ENCODE results near the gene PTF1A. TPM values are rescaled to one million over a fixed set of nuclear protein-coding genes. Genes with fewer than 3 reads are reported as not detected.
A peak's percentile ranks its signal among the peaks of the same experiment; 100 is the strongest.

The PTF1A gene
- total RNA-seq, 1 experiment from 2014 or later: not detected

- TF ChIP-seq ZNF512 (CRISPR knock-in tag; IDR thresholded peaks at IDR 0.05; ENCODE audit: borderline replicate concordance): no peak
- no peak for TF ChIP-seq CREB1 (CRISPR knock-in tag; IDR thresholded peaks at IDR 0.05)
- no peak for TF ChIP-seq ATF3 (CRISPR knock-in tag; conservative IDR thresholded peaks at IDR 0.05)
- no peak for TF ChIP-seq ZNF671 (CRISPR knock-in tag; IDR thresholded peaks at IDR 0.05)
- no peak for TF ChIP-seq MXD4 (CRISPR knock-in tag; IDR thresholded peaks at IDR 0.05; ENCODE audit: borderline replicate concordance)
- TF ChIP-seq PREB (CRISPR knock-in tag; IDR thresholded peaks at IDR 0.05; ENCODE audit: borderline replicate concordance): no peak
- 0 out of 2 replicates have a peak, but pooled peaks have one; percentile 31 for TF ChIP-seq ZNF281 (CRISPR knock-in tag; IDR thresholded peaks at IDR 0.05)
- no peak for TF ChIP-seq CREM (CRISPR knock-in tag; IDR thresholded peaks at IDR 0.05)
- TF ChIP-seq JAZF1 (CRISPR knock-in tag; IDR thresholded peaks at IDR 0.05): no peak
- TF ChIP-seq USF1 (CRISPR knock-in tag; IDR thresholded peaks at IDR 0.05): peak; percentile 17; the same call in 1 of the 2 replicates
- no peak for TF ChIP-seq CBFB (CRISPR knock-in tag; IDR thresholded peaks at IDR 0.05; ENCODE audit: low read depth)
- TF ChIP-seq ZNF317 (CRISPR knock-in tag; IDR thresholded peaks at IDR 0.05; ENCODE audit: borderline replicate concordance, low read depth): no peak
- TF ChIP-seq ZNF219 (CRISPR knock-in tag; IDR thresholded peaks at IDR 0.05; ENCODE audit: borderline replicate concordance): no peak; the same call in 1 of the 2 replicates
- TF ChIP-seq NR2C2 (CRISPR knock-in tag; IDR thresholded peaks at IDR 0.05): no peak
- no peak; the same call in 1 of the 2 replicates for TF ChIP-seq TEAD4 (CRISPR knock-in tag; IDR thresholded peaks at IDR 0.05)
- TF ChIP-seq ZNF232 (CRISPR knock-in tag; IDR thresholded peaks at IDR 0.05): peak; percentile 55; the same call in 1 of the 2 replicates
- no peak for TF ChIP-seq ATF6 (CRISPR knock-in tag; IDR thresholded peaks at IDR 0.05)
- peak; percentile 78; the same call in 1 of the 2 replicates for TF ChIP-seq FOXP1 (CRISPR knock-in tag; IDR thresholded peaks at IDR 0.05; ENCODE audit: borderline replicate concordance)
- peak; percentile 72; the same call in 1 of the 2 replicates for TF ChIP-seq AFF4 (CRISPR knock-in tag; IDR thresholded peaks at IDR 0.05; ENCODE audit: borderline replicate concordance)
- TF ChIP-seq ATF2 (CRISPR knock-in tag; IDR thresholded peaks at IDR 0.05; ENCODE audit: borderline replicate concordance, low read depth): no peak
- TF ChIP-seq ZNF263 (CRISPR knock-in tag; IDR thresholded peaks at IDR 0.05; ENCODE audit: low read depth): no peak
- no peak for TF ChIP-seq TCF7 (CRISPR knock-in tag; IDR thresholded peaks at IDR 0.05; ENCODE audit: low read depth)
Observed at GRCh38 chr10:23171232-23171876, 20.8 kb upstream of the PTF1A start (continued).

All from WTC11 (cell line).